ENCODE measurements around the gene CNGA2. TPM values are rescaled to one million over a fixed set of nuclear protein-coding genes. Genes with fewer than 3 reads are reported as not detected.

The CNGA2 gene
- total RNA-seq, 4 donors from 2014 or later, result not detected

DNA sequence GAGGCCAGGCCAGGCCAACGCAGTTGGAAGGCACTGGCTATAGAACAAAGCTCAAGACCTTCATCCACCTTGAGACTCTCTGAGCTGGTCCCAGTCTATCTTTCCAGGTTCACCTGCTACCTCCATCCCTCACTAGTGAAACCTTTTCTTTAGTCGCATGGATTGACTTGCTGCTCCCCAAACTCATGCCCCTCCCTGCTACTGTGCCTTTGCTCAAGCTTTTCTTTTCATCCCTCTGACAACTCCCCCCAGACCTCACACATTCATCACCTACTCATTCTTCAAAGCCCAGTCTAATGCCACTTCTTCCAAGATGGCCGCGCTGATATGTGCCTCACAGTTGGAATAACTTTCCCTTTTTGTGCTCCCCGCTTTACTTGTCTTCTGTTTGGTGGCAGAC lies 58.0 kb downstream of the CNGA2 start:
- Histone ChIP-seq H3K36me3 (no peaks in the 10 kb centered on the region), H3K27me3 (no peaks in the 10 kb centered on the region), H3K4me1 (no peaks in the 10 kb centered on the region), H3K9me3 (no peaks in the 10 kb centered on the region), H3K4me3 (replicated peaks in 1 of 3) (no peak overlapping the region), H3K27ac (no peak overlapping the region)
- intact Hi-C loops (cut with DNase I), result no loop called here
- TF ChIP-seq, protein P1, sequence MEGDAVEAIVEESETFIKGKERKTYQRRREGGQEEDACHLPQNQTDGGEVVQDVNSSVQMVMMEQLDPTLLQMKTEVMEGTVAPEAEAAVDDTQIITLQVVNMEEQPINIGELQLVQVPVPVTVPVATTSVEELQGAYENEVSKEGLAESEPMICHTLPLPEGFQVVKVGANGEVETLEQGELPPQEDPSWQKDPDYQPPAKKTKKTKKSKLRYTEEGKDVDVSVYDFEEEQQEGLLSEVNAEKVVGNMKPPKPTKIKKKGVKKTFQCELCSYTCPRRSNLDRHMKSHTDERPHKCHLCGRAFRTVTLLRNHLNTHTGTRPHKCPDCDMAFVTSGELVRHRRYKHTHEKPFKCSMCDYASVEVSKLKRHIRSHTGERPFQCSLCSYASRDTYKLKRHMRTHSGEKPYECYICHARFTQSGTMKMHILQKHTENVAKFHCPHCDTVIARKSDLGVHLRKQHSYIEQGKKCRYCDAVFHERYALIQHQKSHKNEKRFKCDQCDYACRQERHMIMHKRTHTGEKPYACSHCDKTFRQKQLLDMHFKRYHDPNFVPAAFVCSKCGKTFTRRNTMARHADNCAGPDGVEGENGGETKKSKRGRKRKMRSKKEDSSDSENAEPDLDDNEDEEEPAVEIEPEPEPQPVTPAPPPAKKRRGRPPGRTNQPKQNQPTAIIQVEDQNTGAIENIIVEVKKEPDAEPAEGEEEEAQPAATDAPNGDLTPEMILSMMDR (IDR thresholded peaks at IDR 0.05), result no peak
- TF ChIP-seq POLR2A (IDR thresholded peaks at IDR 0.05), result no peak
- WGBS, 2 donors, result 94 to 98% methylated on average over 5 of the region's 5 CpGs
- DNase-seq, result no peak

DNA sequence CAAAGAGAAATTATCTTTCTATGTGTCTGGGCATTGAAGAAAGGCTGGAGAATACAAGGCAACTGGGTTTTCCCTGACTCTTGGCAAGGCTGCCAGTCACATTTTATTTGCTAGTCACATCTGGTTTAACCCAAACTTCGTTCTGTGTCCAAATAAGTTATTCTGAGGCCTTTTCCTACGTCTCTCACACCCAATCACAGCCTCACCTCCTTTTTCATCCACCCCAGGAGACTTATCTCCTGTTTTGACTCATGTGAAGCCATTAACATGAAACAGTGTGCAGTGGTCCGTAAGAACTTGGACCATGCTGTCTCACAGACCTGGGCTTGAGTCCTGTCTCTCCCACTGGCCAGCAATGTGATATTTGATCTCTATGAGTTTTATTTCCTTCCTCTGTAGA lies 59.3 kb downstream of the CNGA2 start:
- Histone ChIP-seq H3K9me3 (no peaks in the 10 kb centered on the region), H3K4me1 (no peaks in the 10 kb centered on the region), H3K27ac (no peak overlapping the region), H3K36me3 (no peaks in the 10 kb centered on the region), H3K4me3 (replicated peaks in 1 of 3) (no peak overlapping the region), H3K27me3 (no peaks in the 10 kb centered on the region)
- DNase-seq, result no peak
- no peak for TF ChIP-seq POLR2A (IDR thresholded peaks at IDR 0.05)
- TF ChIP-seq, protein P1 (IDR thresholded peaks at IDR 0.05), result no peak
- WGBS, 2 donors, result 78 to 85% methylated on average over 3 of the region's 3 CpGs
- intact Hi-C loops (cut with DNase I), result no loop called here

Other genes with a start within 250 kb of the CNGA2 start
- under 1 TPM in 2 of 4 donors, not detected in 2; 0.11 to 0.13 TPM for gene PASD1, start 171.1 kb upstream of the CNGA2 start, total RNA-seq
- gene PRRG3, start 39.3 kb upstream of the CNGA2 start, total RNA-seq, result 1 to 10 TPM in 2 of 4 donors, under 1 TPM in 1, not detected in 1; under 0.01 to 3.9 (median 2.1) TPM
- 1 to 10 TPM in 2 of 4 donors, not detected in 2; 1.7 to 4.7 TPM for gene FATE1, start 18.7 kb upstream of the CNGA2 start, total RNA-seq
- under 1 TPM in 1 of 4 donors, not detected in 3; 0.27 TPM for gene MAGEA4, start 178.1 kb downstream of the CNGA2 start, total RNA-seq
- 10 to 100 TPM; 39.5 to 73.5 (median 43.1) TPM for gene GABRE, start 239.9 kb downstream of the CNGA2 start, total RNA-seq